ENCODE measurements around the gene UBE2B.

UBE2B gene

DNA sequence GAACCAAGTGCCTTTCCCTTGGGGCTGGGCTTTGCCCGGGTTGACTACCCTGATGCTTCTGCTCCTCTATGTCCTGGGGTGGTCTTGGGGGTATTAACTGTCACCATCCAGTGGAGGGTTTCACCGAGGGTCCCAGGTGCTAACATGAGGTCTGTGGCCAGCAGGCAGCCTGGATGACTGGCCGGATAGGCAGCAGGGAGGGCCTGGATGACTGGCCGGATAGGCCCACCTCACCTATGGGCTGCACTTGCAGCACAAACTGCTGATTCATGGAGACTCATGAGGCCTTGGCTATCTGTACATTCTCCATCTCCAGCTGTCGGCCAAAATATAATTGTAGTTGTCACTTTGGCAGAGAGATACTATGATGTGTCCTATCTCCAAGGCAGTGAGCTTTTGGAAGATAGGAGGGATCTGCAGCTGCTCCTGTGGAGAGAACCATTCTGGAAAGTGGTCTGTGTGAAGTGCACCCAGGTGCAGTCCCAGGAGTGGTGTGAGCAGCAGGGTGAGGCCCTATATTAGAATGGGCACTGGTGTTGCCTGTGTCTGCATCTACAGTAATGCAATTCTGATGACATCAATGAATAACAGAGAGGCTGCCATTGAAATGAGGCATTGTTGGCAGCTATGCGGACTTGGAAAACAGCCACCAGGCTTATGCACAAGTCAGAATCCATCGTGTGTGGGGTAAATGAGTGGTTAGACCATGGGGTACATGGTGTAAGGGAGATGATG, 66.6 kb downstream of the UBE2B start:
- H3K4me3 ChIP-seq (ENCODE audit: low read length), result no peak overlapping the region
- TF ChIP-seq, protein P1, sequence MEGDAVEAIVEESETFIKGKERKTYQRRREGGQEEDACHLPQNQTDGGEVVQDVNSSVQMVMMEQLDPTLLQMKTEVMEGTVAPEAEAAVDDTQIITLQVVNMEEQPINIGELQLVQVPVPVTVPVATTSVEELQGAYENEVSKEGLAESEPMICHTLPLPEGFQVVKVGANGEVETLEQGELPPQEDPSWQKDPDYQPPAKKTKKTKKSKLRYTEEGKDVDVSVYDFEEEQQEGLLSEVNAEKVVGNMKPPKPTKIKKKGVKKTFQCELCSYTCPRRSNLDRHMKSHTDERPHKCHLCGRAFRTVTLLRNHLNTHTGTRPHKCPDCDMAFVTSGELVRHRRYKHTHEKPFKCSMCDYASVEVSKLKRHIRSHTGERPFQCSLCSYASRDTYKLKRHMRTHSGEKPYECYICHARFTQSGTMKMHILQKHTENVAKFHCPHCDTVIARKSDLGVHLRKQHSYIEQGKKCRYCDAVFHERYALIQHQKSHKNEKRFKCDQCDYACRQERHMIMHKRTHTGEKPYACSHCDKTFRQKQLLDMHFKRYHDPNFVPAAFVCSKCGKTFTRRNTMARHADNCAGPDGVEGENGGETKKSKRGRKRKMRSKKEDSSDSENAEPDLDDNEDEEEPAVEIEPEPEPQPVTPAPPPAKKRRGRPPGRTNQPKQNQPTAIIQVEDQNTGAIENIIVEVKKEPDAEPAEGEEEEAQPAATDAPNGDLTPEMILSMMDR (conservative IDR thresholded peaks at IDR 0.05; ENCODE audit: low read length), result no peak
- peak; percentile 93 for DNase-seq (ENCODE audit: low read depth)

DNA sequence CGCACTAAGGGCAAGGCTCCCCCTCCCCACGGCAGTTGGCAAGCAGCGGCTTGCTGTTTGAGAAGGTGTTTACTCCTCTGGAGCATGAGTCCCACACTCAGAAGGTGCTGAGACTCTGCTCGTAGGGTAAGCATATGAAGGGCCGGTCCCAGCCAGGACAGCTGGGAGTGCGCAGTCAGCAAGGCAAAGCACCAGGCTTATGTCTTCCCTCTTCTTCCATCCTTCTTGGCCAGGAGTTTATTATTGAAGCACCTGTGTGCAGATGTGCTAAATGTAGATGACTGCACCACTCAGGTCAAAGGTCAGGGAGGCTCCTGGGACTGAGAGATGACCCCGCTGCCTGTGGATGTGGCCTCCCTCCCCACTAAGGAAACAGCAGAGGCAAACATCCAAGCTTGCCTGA, 67.4 kb downstream of the UBE2B start:
- H3K4me3 ChIP-seq (ENCODE audit: low read length), result no peak overlapping the region
- no peak for DNase-seq (ENCODE audit: low read depth)
- TF ChIP-seq, protein P1 (conservative IDR thresholded peaks at IDR 0.05; ENCODE audit: low read length), result no peak

DNA sequence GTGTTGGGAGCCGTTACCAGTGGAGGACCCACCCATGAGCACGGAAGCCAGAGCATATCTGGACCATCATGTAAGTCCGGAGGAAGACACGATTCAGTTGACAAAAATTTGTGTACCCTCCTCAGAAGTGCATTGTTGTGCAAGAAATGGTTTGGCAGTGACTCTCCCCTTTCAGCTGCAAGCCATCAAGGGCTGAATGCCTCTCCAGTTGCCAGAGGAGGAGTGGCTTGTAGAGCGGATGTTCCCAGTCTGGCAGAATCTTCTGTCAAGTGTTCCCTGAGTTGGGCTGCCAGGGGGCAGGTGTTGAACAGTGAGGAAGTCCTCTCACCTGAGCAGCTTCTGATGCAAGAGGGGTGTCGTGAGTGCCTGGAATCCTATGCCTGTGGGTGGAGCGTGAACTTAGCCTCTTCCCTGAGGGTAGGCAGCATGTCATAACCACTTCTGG, 67.9 kb downstream of the UBE2B start:
- peak; percentile 99 for DNase-seq (ENCODE audit: low read depth)
- TF ChIP-seq, protein P1 (conservative IDR thresholded peaks at IDR 0.05; ENCODE audit: low read length), result 0 out of 2 replicates have a peak, but pooled peaks have one; percentile 5

DNA sequence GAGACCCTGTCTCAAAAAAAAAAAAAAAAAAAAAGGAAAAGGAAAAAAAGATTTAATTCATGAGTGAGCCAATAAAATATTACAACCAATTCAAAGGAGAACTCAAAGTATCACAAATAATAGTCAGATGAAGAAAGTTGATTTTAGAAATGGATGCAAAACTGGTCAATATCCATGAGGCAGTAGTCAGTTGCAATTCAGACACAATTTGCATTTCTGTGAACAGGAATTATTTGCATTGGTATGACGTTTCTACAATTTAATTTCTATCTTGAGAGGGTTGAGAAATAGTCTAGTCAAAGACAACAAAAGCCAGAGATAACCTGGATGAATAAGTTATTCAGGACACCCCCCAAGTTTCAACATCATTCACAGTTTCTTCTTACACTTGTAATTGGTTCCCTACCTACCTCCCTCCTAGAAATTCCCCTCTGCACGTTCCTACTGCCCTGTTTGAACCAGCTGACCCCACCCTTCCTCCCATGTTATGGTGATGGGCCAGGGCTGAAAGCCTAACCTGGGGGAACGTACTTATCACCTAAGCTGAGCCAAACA, 68.9 kb downstream of the UBE2B start:
- DNase-seq (ENCODE audit: low read depth), result no peak
- TF ChIP-seq, protein P1 (conservative IDR thresholded peaks at IDR 0.05; ENCODE audit: low read length), result no peak
- no peak overlapping the region for H3K4me3 ChIP-seq (ENCODE audit: low read length)

More for the DNA sequence above, 67.9 kb downstream of the UBE2B start:
- no peak overlapping the region for H3K4me3 ChIP-seq (ENCODE audit: low read length)
